Gastrocnemius medialis (tissue), 4 donors: ENCODE data around the gene NECTIN1.

Source experiments
- CTCF ChIP-seq, 5 experiments: fragments of 450-650 bp in 3 of 5; fragments of 200-600 bp in 2 of 5; sonication (generic) in 2 of 5; IDR thresholded peaks in 4 of 5; conservative IDR thresholded peaks in 1 of 5; 1 replicate in 4 of 5; 2 replicates in 1 of 5; pipeline ENCODE4 v1.5.1; 2016 to 2019; ENCODE audit warnings: antibody characterized with exemption in 5 of 5, mild to moderate bottlenecking in 3 of 5, moderate library complexity in 3 of 5
- POLR2A ChIP-seq, 2 donors: fragments of 450-650 bp; IDR thresholded peaks; one replicate each; pipeline ENCODE4 v1.6.1; 2017; ENCODE audit warnings: antibody characterized with exemption in 2 of 2, mild to moderate bottlenecking in 2 of 2, moderate library complexity in 2 of 2

DNA sequence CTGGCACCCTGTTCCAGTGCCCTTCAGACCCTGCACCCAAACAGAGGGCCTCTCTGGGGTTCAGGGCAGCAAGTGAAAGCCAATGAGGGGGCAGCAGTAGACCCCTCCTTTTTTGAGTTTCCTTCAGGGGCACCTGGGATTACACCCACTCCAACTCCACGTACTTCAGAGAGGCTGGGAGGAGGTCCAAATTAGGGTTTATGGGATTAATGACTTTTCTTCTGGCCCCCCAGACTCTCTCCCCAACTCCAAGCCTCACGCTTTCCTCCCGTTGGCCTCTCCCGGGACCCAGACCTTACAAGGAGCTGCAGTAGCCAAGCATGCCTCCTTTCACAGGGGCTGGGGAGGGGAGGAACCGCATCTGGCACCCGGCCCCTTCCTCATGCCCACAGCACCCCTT is 101.7 kb downstream of the NECTIN1 start:
- TF ChIP-seq CTCF (IDR thresholded peaks at IDR 0.05 in 4 of 5, conservative IDR thresholded peaks at IDR 0.05 in 1 of 5) (no peak), POLR2A (IDR thresholded peaks at IDR 0.05) (no peak)
